Gastroesophageal sphincter (tissue), 4 donors: ENCODE results near the gene MARCHF4. TPM values are rescaled to one million over a fixed set of nuclear protein-coding genes. Genes with fewer than 3 reads are reported as not detected.

ENCODE experiments used
- ATAC-seq: fragments of 150-250 bp; one replicate; pipeline ENCODE4 v1.9.1; 2016; ENCODE audit warnings: mild to moderate bottlenecking, moderate library complexity
- H3K27ac ChIP-seq, 4 donors: fragments of 200-600 bp; sonication (generic) in 3 of 4; 1 replicate in 3 of 4; 2 replicates in 1 of 4; pipeline ENCODE4 v1.5.1; 2016 to 2019
- H3K27me3 ChIP-seq: fragments of 200-600 bp; sonication (generic); one replicate; pipeline ENCODE4 v1.5.1; 2019
- H3K36me3 ChIP-seq, 2 donors: fragments of 200-600 bp; sonication (generic); one replicate each; pipeline ENCODE4 v1.5.1; 2019; ENCODE audit warnings: control low read depth in 1 of 2
- H3K4me1 ChIP-seq, 3 donors: fragments of 200-600 bp; sonication (generic); 1 replicate in 2 of 3; 2 replicates in 1 of 3; pipeline ENCODE4 v1.5.1; 2016 to 2019; ENCODE audit warnings: control low read depth in 2 of 3
- H3K4me3 ChIP-seq, 2 donors: fragments of 200-600 bp; sonication (generic); one replicate each; pipeline ENCODE4 v1.5.1; 2019; ENCODE audit warnings: mild to moderate bottlenecking in 1 of 2, moderate library complexity in 1 of 2
- H3K9me3 ChIP-seq, 3 donors: fragments of 200-600 bp; sonication (generic); one replicate each; pipeline ENCODE4 v1.5.1; 2017 to 2019; ENCODE audit warnings: control low read depth in 2 of 3
- CTCF ChIP-seq, 4 experiments: fragments of 200-600 bp in 2 of 4; fragments of 450-650 bp in 2 of 4; sonication (generic) in 1 of 4; IDR thresholded peaks; one replicate each; pipeline ENCODE4 v1.5.1; 2017 to 2019; ENCODE audit warnings: antibody characterized with exemption in 4 of 4, mild to moderate bottlenecking in 2 of 4, moderate library complexity in 2 of 4
- EP300 ChIP-seq: sonication (generic); formaldehyde crosslinking; IDR thresholded peaks from one replicate; pipeline ENCODE4 v1.6.1; 2017; ENCODE audit warnings: antibody characterized with exemption, mild to moderate bottlenecking
- POLR2A ChIP-seq, 2 donors: fragments of 450-650 bp; IDR thresholded peaks; one replicate each; pipeline ENCODE4 v1.6.1; 2017; ENCODE audit warnings: antibody characterized with exemption in 2 of 2, mild to moderate bottlenecking in 2 of 2, moderate library complexity in 1 of 2
- POLR2AphosphoS5 ChIP-seq: sonication (generic); formaldehyde crosslinking; IDR thresholded peaks from one replicate; pipeline ENCODE4 v1.6.1; 2017; ENCODE audit warnings: antibody characterized with exemption
- WGBS, 2 donors: methylation state at CpG; one replicate each; pipeline ENCODE4 v1.1.5; 2018; ENCODE audit warnings: low coverage in 1 of 2; 5-methylcytosine and 5-hydroxymethylcytosine counted together
- total RNA-seq, 4 donors: library from RNA; depleted of rRNA; stranded (reverse); fragments of >200 nt; gene quantifications; one replicate each; pipeline ENCODE4 v1.1.0, GENCODE V29; 2016

MARCHF4 gene
- total RNA-seq, 4 donors from 2014 or later, result not detected

- 42 to 53% methylated on average over 4 of the region's 4 CpGs for WGBS, 2 donors
- H3K27ac ChIP-seq, result no peak overlapping the region
Measured at GRCh38 chr2:216344950-216345300, 27.4 kb downstream of the MARCHF4 start.

GRCh38 chr2:216344206-216344949, 27.9 kb downstream of the MARCHF4 start:
- Histone ChIP-seq H3K36me3 (no peaks in the 10 kb centered on the region), H3K9me3 (no peaks in the 10 kb centered on the region), H3K27me3 (peaks cover 5% of the 10 kb centered on the region), H3K4me1 (peaks cover 0 to 22% (median 15%) of the 10 kb centered on the region in 3 donors), H3K4me3 (no peak overlapping the region), H3K27ac (no peak overlapping the region)
- TF ChIP-seq EP300, result no peak
- TF ChIP-seq POLR2AphosphoS5, result no peak
- TF ChIP-seq CTCF (IDR thresholded peaks at IDR 0.05), result no peak
- no peak for TF ChIP-seq POLR2A (IDR thresholded peaks at IDR 0.05)
- WGBS, 2 donors, result 39 to 49% methylated on average over 3 to 9 of the region's 9 CpGs
- no peak for ATAC-seq

More at GRCh38 chr2:216344950-216345300, 27.4 kb downstream of the MARCHF4 start:
- Histone ChIP-seq H3K4me1 (peaks cover 0 to 16% (median 10%) of the 10 kb centered on the region in 3 donors), H3K4me3 (no peak overlapping the region), H3K27me3 (peaks cover 5% of the 10 kb centered on the region), H3K9me3 (no peaks in the 10 kb centered on the region), H3K36me3 (no peaks in the 10 kb centered on the region)
- TF ChIP-seq CTCF (IDR thresholded peaks at IDR 0.05), result no peak
- TF ChIP-seq EP300, result no peak
- TF ChIP-seq POLR2A (IDR thresholded peaks at IDR 0.05), result no peak
- TF ChIP-seq POLR2AphosphoS5, result no peak
- ATAC-seq, result no peak

GRCh38 chr2:216343221-216343980, 28.9 kb downstream of the MARCHF4 start:
- WGBS, 2 donors, result 70 to 80% methylated on average over 7 of the region's 7 CpGs
- no peak overlapping the region for H3K4me3 ChIP-seq
- no peaks in the 10 kb centered on the region for H3K36me3 ChIP-seq
- H3K9me3 ChIP-seq, result no peaks in the 10 kb centered on the region
- ATAC-seq, result no peak
- no peak overlapping the region for H3K27ac ChIP-seq
- H3K4me1 ChIP-seq, result peaks cover 0 to 25% (median 15%) of the 10 kb centered on the region in 3 donors
- TF ChIP-seq POLR2A (IDR thresholded peaks at IDR 0.05), result no peak
- TF ChIP-seq EP300, result no peak
- TF ChIP-seq POLR2AphosphoS5, result no peak
- no peak for TF ChIP-seq CTCF (IDR thresholded peaks at IDR 0.05)
- H3K27me3 ChIP-seq, result peaks cover 5% of the 10 kb centered on the region

GRCh38 chr2:216341121-216341520, 31.2 kb downstream of the MARCHF4 start:
- TF ChIP-seq EP300, result no peak
- no peak for TF ChIP-seq POLR2AphosphoS5
- TF ChIP-seq POLR2A (IDR thresholded peaks at IDR 0.05), result no peak
- no peak for TF ChIP-seq CTCF (IDR thresholded peaks at IDR 0.05)
- H3K27me3 ChIP-seq, result no peaks in the 10 kb centered on the region
- H3K27ac ChIP-seq, result peak overlapping the region in 2 of 4 donors; percentile 31 to 46
- H3K4me3 ChIP-seq, result no peak overlapping the region
- 28 to 42% methylated on average over 2 of the region's 3 CpGs for WGBS, 2 donors
- H3K9me3 ChIP-seq, result no peaks in the 10 kb centered on the region
- peaks cover 0 to 25% (median 15%) of the 10 kb centered on the region in 3 donors for H3K4me1 ChIP-seq
- no peak for ATAC-seq
- H3K36me3 ChIP-seq, result no peaks in the 10 kb centered on the region
